Ovary (tissue), 3 donors: ENCODE measurements around the gene KIAA1191.

ENCODE experiments used
- CTCF ChIP-seq, 3 donors: fragments of 450-650 bp in 2 of 3; fragments of 200-600 bp in 1 of 3; IDR thresholded peaks; one replicate each; pipeline versions ENCODE4 v1.5.1 to v1.8.0; 2016 to 2022; ENCODE audit warnings: antibody characterized with exemption in 3 of 3, mild to moderate bottlenecking in 1 of 3
- EP300 ChIP-seq: sonication (generic); formaldehyde crosslinking; IDR thresholded peaks from one replicate; pipeline ENCODE4 v1.6.1; 2017; ENCODE audit warnings: antibody characterized with exemption
- POLR2A ChIP-seq: fragments of 450-650 bp; IDR thresholded peaks from one replicate; pipeline ENCODE4 v1.6.1; 2017; ENCODE audit warnings: antibody characterized with exemption, mild to moderate bottlenecking, moderate library complexity
- donor health status: DM: no; HTN: no; CAD: no.

GRCh38 chr5:176394096-176394495 is 32.5 kb upstream of the KIAA1191 start:
- TF ChIP-seq CTCF (IDR thresholded peaks at IDR 0.05) (no peak), POLR2A (no peak), EP300 (no peak)
